DND-41 (cell line): ENCODE data around the gene ARHGAP8.

Source experiments
- ATAC-seq: fragments of 200-7000 bp; cut with Tn5 transposase; 3 replicates; pipeline ENCODE4 v1.9.1; 2021; ENCODE audit warnings: low read depth; ENCODE audit not compliant: insufficient read depth
- DNase-seq: peaks from one replicate; pipeline ENCODE4 v3.0.0-alpha.2; 2020
- H2AFZ ChIP-seq: 2 replicates; pipeline ENCODE4 v1.6.0; 2012; ENCODE audit warnings: low read depth, low read length
- H3K27ac ChIP-seq: 2 replicates; pipeline ENCODE4 v1.5.1; 2012; ENCODE audit warnings: low read length, inconsistent platforms
- H3K27me3 ChIP-seq: fragments of 200-600 bp; sonication (generic); 2 replicates; pipeline ENCODE4 v1.6.0; 2012; ENCODE audit warnings: low read length, mild to moderate bottlenecking, inconsistent platforms; ENCODE audit not compliant: insufficient read depth, poor library complexity
- H3K36me3 ChIP-seq: 2 replicates; pipeline ENCODE4 v1.5.1; 2012; ENCODE audit warnings: low read length, inconsistent platforms; ENCODE audit not compliant: insufficient read depth
- H3K4me1 ChIP-seq: 2 replicates; pipeline ENCODE4 v1.5.1; 2012; ENCODE audit warnings: mild to moderate bottlenecking, low read length; ENCODE audit not compliant: insufficient read depth
- H3K4me2 ChIP-seq: 2 replicates; pipeline ENCODE4 v1.6.0; 2012; ENCODE audit warnings: mild to moderate bottlenecking, moderate library complexity, low read length, inconsistent platforms; ENCODE audit not compliant: insufficient read depth
- H3K4me3 ChIP-seq, 2 experiments: fragments of 200-600 bp in 1 of 2; shearing (Covaris generic) in 1 of 2; 2 replicates each; pipeline ENCODE4 v1.5.1; 2012 to 2016; ENCODE audit warnings: inconsistent platforms in 2 of 2, low read length in 2 of 2, mild to moderate bottlenecking in 2 of 2, low read depth in 1 of 2, moderate library complexity in 1 of 2
- H3K79me2 ChIP-seq: 2 replicates; pipeline ENCODE4 v1.6.0; 2012; ENCODE audit warnings: low read length, inconsistent platforms; ENCODE audit not compliant: insufficient read depth
- H3K9ac ChIP-seq: 2 replicates; pipeline ENCODE4 v1.6.0; 2012; ENCODE audit warnings: low read depth, mild to moderate bottlenecking, inconsistent platforms, low read length, moderate library complexity
- H3K9me3 ChIP-seq: 2 replicates; pipeline ENCODE4 v1.5.1; 2012; ENCODE audit warnings: low read length, moderate library complexity, mild to moderate bottlenecking, inconsistent platforms; ENCODE audit not compliant: insufficient read depth, severe bottlenecking
- H4K20me1 ChIP-seq: 2 replicates; pipeline ENCODE4 v1.6.0; 2012; ENCODE audit warnings: low read length; ENCODE audit not compliant: insufficient read depth
- EZH2 ChIP-seq: IDR thresholded peaks from 3 replicates; pipeline ENCODE4 v1.6.1; 2012; ENCODE audit warnings: borderline replicate concordance, low read depth, mild to moderate bottlenecking, moderate library complexity, low read length, inconsistent platforms; ENCODE audit not compliant: severe bottlenecking
- TF ChIP-seq, protein P1 (sequence below): IDR thresholded peaks from 2 replicates; pipeline ENCODE4 v1.5.1; 2012; ENCODE audit warnings: borderline replicate concordance, low read length, moderate library complexity, mild to moderate bottlenecking; ENCODE audit not compliant: poor library complexity, severe bottlenecking; ENCODE audit errors: extremely low read depth

Gene ARHGAP8

DNA sequence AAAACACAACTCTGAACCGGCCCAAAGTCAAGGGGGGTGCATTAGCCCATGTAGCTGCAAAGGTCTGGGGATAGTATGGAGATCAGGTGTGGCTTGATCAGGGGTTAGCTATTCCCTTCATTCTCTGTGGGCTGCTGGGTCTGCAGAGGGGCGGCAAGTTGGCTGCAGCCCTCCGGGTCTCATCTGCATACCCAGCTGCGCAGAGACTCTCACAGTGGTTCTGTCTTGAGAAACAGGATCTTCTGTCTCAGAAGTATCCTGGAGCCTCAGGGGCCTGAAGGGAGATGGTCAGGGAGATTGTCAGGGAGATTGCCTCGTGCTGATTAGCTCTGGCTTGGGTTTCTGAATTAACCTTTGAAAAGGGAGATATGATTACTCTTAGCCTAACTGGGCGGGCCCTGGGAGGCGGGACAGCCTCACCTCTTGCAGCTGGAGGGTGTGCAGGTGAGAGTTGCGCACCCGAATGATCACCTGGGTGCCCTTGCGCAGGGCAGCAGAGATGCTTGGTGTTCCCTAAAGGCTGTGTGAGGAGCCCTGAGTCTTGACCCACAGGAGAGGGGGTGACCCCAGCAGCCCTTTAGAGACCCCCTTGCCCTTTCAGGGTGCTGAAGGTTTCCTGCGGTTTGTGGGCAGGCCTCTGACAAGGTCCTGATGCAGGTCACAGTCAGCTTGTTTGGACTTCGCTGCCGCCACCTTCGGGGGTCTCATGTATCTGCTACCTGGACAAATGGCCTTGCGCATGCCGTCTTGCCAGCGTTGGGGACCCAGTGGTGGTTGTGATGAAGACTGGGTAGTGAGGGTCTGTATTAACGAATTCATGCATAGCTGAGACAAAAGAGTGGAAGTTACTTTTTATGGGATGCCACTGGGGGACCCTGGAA, 7.3 kb downstream of the ARHGAP8 start:
- Histone ChIP-seq H3K79me2 (no peaks in the 10 kb centered on the region), H3K4me1 (no peaks in the 10 kb centered on the region), H3K36me3 (no peaks in the 10 kb centered on the region), H2AFZ (no peak overlapping the region), H3K4me2 (no peak overlapping the region), H3K27me3 (no peaks in the 10 kb centered on the region), H3K9ac (no peak overlapping the region), H3K27ac (no peak overlapping the region), H4K20me1 (no peaks in the 10 kb centered on the region), H3K9me3 (no peaks in the 10 kb centered on the region), H3K4me3 (no peak overlapping the region)
- TF ChIP-seq EZH2 = no peak
- TF ChIP-seq, protein P1, sequence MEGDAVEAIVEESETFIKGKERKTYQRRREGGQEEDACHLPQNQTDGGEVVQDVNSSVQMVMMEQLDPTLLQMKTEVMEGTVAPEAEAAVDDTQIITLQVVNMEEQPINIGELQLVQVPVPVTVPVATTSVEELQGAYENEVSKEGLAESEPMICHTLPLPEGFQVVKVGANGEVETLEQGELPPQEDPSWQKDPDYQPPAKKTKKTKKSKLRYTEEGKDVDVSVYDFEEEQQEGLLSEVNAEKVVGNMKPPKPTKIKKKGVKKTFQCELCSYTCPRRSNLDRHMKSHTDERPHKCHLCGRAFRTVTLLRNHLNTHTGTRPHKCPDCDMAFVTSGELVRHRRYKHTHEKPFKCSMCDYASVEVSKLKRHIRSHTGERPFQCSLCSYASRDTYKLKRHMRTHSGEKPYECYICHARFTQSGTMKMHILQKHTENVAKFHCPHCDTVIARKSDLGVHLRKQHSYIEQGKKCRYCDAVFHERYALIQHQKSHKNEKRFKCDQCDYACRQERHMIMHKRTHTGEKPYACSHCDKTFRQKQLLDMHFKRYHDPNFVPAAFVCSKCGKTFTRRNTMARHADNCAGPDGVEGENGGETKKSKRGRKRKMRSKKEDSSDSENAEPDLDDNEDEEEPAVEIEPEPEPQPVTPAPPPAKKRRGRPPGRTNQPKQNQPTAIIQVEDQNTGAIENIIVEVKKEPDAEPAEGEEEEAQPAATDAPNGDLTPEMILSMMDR = no peak
- DNase-seq (no peak), ATAC-seq (no peak)

DNA sequence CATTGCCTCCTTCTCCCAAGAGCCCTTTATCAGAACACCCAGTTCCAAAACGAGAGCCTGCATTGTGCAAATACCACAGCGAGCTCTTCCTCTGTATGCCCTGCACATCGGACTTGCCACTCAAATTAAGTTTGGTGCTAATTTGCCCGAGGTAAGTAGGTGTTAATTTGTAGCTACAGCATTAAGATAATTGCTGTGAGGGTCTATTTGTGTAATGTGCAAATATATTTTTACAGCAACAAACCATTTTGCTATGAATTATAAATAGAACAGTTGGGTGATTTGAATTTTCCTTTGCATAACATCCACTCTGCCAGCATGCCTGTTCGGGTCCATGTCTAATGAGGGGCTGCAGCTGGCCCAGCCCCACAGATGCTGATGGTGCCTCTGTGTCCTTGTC, 8.1 kb downstream of the ARHGAP8 start:
- Histone ChIP-seq H3K79me2 (no peaks in the 10 kb centered on the region), H3K36me3 (no peaks in the 10 kb centered on the region), H3K9me3 (no peaks in the 10 kb centered on the region), H3K4me1 (no peaks in the 10 kb centered on the region), H3K4me2 (no peak overlapping the region), H3K4me3 (no peak overlapping the region), H4K20me1 (no peaks in the 10 kb centered on the region), H2AFZ (no peak overlapping the region), H3K9ac (no peak overlapping the region), H3K27me3 (no peaks in the 10 kb centered on the region), H3K27ac (no peak overlapping the region)
- ATAC-seq = no peak
- no peak for DNase-seq
- TF ChIP-seq, protein P1 = no peak
- no peak for TF ChIP-seq EZH2

DNA sequence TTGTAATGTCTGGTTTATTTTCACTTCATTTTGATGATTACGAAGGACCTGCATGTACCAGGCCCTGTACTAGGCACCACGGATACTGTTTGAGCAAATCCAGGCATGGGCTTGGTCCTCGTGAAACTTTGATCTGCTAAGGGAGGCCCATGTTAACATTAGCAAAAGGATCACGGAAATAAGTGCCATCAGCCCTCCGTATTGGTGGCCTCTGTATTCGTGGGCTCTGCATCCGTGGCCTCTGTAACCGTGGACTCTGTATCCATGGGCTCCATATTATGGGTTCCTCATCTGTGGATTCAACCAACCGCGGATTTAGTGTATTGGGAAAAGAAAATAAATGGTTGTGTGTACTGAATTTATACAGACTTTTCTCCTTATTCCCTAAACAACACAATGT, 8.7 kb downstream of the ARHGAP8 start:
- Histone ChIP-seq H3K27ac (no peak overlapping the region), H3K4me3 (no peak overlapping the region), H3K79me2 (no peaks in the 10 kb centered on the region), H3K4me1 (no peaks in the 10 kb centered on the region), H3K36me3 (no peaks in the 10 kb centered on the region), H2AFZ (no peak overlapping the region), H3K9me3 (no peaks in the 10 kb centered on the region), H3K9ac (no peak overlapping the region), H4K20me1 (no peaks in the 10 kb centered on the region), H3K4me2 (no peak overlapping the region), H3K27me3 (no peaks in the 10 kb centered on the region)
- no peak for ATAC-seq
- TF ChIP-seq EZH2 = no peak
- TF ChIP-seq, protein P1 = no peak
- DNase-seq = no peak
